ENCODE results near the gene PCSK5.

DNA sequence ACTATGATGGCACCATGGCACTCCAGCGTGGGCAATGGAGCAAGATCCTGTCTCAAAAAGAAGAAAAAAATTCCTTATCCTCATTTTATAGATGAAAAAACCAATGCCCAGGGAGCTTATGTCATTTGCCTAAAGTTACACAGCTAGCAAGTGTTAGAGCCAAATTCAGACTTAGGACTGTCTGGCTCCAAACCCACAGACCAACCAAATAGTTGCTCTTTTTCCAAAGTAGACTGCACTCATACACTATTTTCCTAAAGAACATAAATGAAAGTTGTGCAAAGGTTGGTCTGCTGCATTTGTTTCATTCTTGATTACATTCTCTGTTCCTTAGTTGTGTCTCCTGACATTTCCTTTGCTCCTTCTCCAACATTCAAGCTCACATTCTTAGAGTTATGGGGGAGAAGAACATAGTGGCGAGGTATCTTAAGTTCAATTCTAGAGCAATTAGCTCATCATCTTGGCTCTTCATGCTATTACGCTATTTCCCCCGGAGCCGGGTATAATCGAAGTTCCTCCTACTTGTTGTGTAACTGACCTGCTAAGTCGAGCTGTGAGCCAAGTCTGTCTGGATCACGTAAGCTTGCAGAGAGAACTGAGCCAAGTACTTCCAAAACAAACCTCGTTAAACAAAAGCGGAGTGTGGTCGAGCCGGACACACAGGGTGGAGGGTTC is 365.4 kb downstream of the PCSK5 start:
- no peak for TF ChIP-seq EP300 (IDR thresholded peaks at IDR 0.05; ENCODE audit: borderline replicate concordance in 1 of 2, low read depth in 2 of 2, low read length in 2 of 2)
- TF ChIP-seq, protein P1, sequence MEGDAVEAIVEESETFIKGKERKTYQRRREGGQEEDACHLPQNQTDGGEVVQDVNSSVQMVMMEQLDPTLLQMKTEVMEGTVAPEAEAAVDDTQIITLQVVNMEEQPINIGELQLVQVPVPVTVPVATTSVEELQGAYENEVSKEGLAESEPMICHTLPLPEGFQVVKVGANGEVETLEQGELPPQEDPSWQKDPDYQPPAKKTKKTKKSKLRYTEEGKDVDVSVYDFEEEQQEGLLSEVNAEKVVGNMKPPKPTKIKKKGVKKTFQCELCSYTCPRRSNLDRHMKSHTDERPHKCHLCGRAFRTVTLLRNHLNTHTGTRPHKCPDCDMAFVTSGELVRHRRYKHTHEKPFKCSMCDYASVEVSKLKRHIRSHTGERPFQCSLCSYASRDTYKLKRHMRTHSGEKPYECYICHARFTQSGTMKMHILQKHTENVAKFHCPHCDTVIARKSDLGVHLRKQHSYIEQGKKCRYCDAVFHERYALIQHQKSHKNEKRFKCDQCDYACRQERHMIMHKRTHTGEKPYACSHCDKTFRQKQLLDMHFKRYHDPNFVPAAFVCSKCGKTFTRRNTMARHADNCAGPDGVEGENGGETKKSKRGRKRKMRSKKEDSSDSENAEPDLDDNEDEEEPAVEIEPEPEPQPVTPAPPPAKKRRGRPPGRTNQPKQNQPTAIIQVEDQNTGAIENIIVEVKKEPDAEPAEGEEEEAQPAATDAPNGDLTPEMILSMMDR (IDR thresholded peaks at IDR 0.05; ENCODE audit: control extremely low read depth in 1 of 3, insufficient read depth in 1 of 3, low read depth in 1 of 3, low read length in 3 of 3): no peak
- TF ChIP-seq, protein P2, sequence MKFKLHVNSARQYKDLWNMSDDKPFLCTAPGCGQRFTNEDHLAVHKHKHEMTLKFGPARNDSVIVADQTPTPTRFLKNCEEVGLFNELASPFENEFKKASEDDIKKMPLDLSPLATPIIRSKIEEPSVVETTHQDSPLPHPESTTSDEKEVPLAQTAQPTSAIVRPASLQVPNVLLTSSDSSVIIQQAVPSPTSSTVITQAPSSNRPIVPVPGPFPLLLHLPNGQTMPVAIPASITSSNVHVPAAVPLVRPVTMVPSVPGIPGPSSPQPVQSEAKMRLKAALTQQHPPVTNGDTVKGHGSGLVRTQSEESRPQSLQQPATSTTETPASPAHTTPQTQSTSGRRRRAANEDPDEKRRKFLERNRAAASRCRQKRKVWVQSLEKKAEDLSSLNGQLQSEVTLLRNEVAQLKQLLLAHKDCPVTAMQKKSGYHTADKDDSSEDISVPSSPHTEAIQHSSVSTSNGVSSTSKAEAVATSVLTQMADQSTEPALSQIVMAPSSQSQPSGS (IDR thresholded peaks at IDR 0.05; ENCODE audit: low read length): no peak
- no peak for TF ChIP-seq CREB1 (IDR thresholded peaks at IDR 0.05)
- no peak for TF ChIP-seq BCL11A (IDR thresholded peaks at IDR 0.05; ENCODE audit: low read depth in 2 of 2, low read length in 2 of 2)
- TF ChIP-seq GABPA (IDR thresholded peaks at IDR 0.05; ENCODE audit: borderline replicate concordance, insufficient read depth, low read length): no peak
- no peak for TF ChIP-seq SIRT6 (IDR thresholded peaks at IDR 0.05; ENCODE audit: low read length)
- TF ChIP-seq RNF2 (IDR thresholded peaks at IDR 0.05; ENCODE audit: borderline replicate concordance, low read depth, low read length, missing control alignments, poor library complexity, severe bottlenecking): no peak
- no peak for TF ChIP-seq POLR2AphosphoS5 (IDR thresholded peaks at IDR 0.05; ENCODE audit: low read depth, low read length)
- TF ChIP-seq KDM1A (IDR thresholded peaks at IDR 0.05; ENCODE audit: borderline replicate concordance, low read length): no peak
